HG02763 (cell line): Measurements from ENCODE around the gene GPATCH8.
"Not testable (repeated sequence)": the region's sequence is repeated elsewhere in the genome, so short reads cannot be mapped to it uniquely, and the experiment has no call there.

Source experiments
- ATAC-seq: cut with Tn5 transposase; IDR thresholded peaks from one replicate; pipeline ENCODE4 v1.9.1; 2021; ENCODE audit warnings: mild to moderate bottlenecking, moderate library complexity; ENCODE audit not compliant: unreplicated experiment

GPATCH8 gene

DNA sequence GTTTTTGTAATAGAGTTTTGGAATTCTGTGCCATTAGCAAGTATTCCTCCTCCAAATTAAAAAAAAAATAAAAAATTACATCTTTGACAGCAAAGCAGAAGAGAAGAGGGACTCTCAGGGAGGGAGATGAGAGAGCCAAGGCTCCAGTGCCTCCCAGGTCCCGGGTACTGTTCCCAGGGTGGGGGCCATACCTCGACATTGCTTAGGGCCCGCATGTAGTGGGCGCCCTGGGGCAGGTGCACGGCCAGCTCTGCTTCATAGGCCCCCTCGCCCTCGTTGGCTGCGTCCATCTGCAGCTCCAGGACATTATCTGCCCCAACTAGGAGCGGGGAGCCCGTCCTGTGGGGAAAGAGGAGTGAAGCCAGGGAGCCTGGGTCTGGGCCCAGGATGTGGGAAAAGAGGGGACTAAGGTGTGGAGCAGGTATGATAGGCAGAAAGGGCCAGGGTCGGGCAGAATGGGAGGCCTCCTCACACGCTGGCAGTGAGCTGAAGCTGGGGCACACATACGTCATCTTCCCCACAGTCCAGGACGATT lies 125.0 kb downstream of the GPATCH8 start:
- no peak for ATAC-seq

- ATAC-seq, result no peak
Observed at GRCh38 chr17:44376779-44377178, 126.4 kb downstream of the GPATCH8 start.

DNA sequence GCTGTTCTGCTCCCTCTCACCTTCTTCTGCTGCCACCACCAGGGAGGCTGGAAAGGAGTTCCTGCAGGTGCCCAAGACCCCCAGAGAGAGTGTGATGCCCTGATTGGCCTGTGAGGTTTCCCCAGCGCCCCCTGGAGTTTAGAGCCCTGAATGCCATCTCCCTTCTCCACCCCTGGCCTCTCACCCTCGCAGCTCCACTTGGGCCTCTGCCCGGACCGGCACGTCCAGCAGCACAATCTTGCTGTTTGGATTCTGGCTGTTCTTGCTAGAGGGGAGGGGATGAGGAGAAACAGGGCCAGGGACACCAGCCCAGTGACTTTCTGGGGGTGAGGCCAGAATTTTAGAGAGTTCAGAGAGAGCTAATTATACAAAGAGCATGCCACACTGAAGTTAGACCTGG lies 127.1 kb downstream of the GPATCH8 start:
- ATAC-seq, result no peak

GRCh38 chr17:44375196-44376017 lies 127.8 kb downstream of the GPATCH8 start:
- ATAC-seq, result no peak

GRCh38 chr17:44374306-44375195 lies 128.7 kb downstream of the GPATCH8 start:
- no peak for ATAC-seq

- ATAC-seq, result no peak
Observed at GRCh38 chr17:44372036-44372435, 131.2 kb downstream of the GPATCH8 start.

GRCh38 chr17:44369414-44370023 lies 133.7 kb downstream of the GPATCH8 start:
- not testable (repeated sequence) for ATAC-seq

DNA sequence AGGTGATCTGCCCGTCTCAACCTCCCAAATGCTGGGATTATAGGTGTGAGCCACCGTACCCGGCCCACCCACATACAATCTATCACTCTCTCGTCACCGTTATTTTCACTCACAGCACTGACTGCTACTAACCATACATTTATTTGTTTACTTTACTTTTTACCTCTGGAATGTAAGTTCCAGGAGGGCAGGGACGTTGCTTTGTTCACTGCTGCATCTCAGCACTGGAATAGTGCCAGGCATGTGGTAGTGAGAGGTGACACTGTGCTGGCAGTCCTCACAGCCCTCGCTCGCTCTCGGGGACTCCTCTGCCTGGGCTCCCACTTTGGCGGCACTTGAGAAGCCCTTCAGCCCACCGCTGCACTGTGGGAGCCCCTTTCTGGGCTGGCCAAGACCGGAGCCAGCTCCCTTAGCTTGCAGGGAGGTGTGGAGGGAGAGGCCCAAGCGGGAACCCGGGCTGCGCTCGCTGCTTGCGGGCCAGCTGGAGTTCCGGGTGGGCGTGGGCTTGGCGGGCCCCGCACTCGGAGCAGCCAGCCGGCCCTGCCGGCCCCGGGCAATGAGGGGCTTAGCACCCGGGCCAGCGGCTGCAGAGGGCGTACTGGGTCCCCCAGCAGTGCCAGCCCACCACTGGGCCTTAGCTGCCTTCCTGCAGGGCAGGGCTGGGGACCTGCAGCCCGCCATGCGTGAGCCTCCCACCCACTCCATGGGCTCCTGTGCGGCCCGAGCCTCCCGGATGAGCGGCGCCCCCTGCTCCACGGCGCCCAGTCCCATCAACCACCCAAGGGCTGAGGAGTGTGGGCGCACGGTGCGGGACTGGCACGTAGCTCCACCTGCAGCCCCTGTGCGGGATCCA lies 134.6 kb downstream of the GPATCH8 start:
- not testable (repeated sequence) for ATAC-seq

- ATAC-seq, result no peak
Observed at GRCh38 chr17:44367231-44367979, 135.8 kb downstream of the GPATCH8 start.

- ATAC-seq, result not testable (repeated sequence)
Observed at GRCh38 chr17:44365051-44365450, 138.2 kb downstream of the GPATCH8 start.

DNA sequence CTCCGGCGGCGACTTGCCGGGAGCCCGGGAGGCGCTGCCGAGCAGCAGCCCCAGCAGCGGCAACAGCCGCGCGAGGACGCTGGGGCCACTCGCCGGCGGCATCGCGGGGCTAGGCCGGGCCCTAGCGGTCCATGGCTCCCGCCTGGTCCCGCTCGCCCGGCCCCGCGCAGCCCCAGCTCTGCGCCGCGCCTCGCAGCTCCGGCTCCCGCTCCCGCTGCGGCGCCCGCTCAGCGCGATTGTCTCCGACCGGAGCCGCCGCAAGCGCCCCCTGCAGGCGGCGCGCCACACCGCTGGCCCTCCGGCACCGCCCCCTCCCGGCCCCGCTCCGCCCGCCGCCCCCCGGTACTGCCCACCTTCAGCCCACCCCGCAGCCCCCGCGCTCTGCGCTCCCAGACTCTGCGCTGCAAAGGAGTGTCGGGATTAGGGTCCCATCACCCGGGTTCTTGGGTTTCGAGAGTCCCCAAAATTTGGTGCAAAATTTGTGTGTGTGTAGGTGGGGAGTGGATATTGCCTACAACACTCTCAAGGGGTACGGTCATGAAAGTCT lies 139.5 kb downstream of the GPATCH8 start, which contains the start of gene FAM171A2:
FAM171A2 (minus strand) TSS at position 241 of the 547 bp plus-strand sequence; CDS start at position 102, 139 bp downstream.
- no peak for ATAC-seq

DNA sequence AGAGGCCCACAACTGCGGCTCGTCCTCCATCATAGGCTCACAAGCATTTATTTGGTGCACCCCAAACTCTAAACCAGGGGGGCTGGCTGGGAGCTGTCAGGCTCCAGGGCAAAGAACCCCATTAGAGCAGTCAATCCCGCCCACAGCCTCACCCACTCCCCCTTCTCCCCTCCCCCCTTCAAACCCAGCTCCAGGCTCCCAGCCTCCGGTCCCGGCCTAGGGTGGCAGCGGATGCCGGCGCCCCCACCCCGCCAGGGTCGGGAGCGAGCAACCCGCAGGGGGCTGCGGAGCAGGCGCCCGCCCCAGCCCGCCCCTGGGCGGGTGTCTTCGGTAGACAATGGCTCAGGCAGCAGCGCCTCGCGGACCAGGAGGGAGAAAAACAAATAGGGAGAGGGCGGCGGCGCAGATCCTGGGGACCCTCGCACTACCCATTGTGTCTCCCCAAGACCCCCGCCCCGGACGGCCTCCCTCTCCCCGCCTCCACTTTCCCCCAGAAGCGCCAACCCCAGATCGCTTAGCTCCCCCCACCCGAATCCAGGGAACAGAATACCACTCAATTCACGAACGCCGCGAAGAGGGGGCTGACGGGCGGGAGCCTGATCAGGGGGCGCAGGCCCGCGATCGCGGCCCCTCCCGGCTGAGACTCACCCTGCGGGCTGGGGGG lies 140.1 kb downstream of the GPATCH8 start:
- no peak for ATAC-seq

- no peak for ATAC-seq
Observed at GRCh38 chr17:44362459-44362948, 140.7 kb downstream of the GPATCH8 start.

DNA sequence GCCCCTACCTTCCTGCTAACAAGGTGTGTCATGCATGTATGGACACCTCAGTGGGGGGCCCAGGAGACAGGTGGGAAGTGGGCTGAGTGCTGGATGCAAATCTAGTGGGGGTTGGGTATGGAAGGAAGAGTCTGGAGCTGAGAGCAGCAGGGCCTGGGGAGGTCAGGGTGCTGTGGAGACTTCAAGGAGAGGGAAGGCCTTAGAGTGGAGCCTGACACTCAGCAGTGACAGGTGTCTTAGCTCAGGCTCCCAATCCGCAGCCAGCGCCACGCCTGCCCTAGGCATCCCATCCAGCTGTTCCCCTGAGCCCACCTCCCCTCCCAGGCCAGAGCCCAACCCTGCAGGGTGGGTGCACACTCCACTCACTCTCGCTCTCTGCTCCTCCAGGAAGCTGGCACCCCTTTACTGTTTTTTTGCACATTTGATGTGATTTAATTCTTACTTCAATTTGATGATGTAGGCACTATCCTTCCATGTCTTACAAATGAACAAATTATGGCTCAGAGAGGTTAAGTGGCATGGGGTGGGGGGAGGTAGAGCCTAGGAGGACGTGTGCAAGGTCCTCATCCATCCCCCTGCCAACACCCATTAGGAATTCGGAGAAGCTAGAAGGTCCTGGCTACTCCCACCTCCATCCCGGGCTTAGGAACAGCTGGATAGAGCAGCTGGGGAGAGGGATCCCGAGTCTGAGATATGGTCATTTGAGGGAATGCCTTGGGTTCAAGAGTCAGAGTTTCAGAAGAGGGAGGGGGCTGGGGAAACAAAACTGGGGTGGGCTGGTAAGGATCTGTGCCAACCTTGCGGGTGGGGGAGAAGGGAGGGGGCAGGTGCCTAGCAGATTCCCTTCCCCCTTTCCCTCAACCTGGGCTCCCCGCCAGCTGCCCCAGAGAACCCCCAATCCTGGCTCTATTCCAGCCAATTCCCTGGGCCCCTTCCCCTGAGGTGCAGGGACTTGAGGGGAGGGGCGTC lies 141.6 kb downstream of the GPATCH8 start:
- ATAC-seq, result no peak

DNA sequence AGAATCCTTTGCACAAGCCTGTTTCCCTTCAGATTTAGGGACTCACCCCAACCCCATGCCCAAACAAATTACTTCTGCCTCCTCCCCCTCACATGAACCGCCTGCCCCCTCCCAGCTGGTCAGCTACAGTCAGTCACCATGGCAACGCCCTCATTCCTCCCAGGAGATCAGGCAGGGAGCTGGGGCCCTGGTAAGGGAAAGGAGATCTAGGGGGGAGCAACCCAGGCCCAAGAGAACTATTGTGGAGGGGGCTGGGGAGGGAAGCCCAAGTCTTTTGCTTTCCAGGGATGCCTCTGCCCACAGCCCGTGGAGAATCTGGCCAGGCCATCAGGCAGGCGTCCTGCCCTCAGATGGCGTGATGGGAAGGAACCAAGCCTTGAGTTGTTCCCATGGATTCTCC lies 142.4 kb downstream of the GPATCH8 start:
- ATAC-seq, result no peak

DNA sequence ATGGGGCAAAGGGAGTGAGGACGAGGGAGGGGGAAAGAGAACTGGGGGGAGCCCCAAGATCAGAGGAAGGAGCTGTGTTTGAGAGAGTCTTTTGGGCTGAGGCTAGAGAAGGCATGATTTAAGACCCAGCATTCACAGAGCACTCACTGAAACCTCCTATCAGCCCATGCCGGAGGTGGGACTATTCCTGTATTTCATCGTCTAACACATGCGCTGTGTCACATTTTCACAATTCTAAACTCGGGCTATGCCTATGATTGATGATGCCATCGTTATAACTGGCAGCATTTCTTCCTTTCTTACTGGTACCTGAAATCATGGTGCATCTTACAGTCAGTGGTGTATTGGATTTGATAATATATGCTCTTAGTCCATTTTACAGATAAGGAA lies 143.1 kb downstream of the GPATCH8 start:
- no peak for ATAC-seq

GRCh38 chr17:44359458-44360143 lies 143.6 kb downstream of the GPATCH8 start:
- ATAC-seq, result no peak
